ENCODE data around the gene VWA5B2. TPM values are rescaled to one million over a fixed set of nuclear protein-coding genes. Genes with fewer than 3 reads are reported as not detected.

The VWA5B2 gene
- total and polyA plus RNA-seq, 2 of the 13 experiments (the other 11 are each of a cell fraction or from before 2014, with no cell fraction given) = 0.03 to 0.04 TPM

GRCh38 chr3:184249412-184250166 is 20.2 kb downstream of the VWA5B2 start, which contains the start of gene EEF1AKMT4 (continued):
- TF ChIP-seq AFF4 (CRISPR knock-in tag; IDR thresholded peaks at IDR 0.05) (no peak), ZNF496 (CRISPR knock-in tag; IDR thresholded peaks at IDR 0.05; ENCODE audit: insufficient replicate concordance) (no peak), ZNF138 (CRISPR knock-in tag; IDR thresholded peaks at IDR 0.05; ENCODE audit: low read depth) (no peak), PLRG1 (conservative IDR thresholded peaks at IDR 0.05) (no peak), SP2 (CRISPR knock-in tag; IDR thresholded peaks at IDR 0.05) (no peak), FOXO4 (CRISPR knock-in tag; conservative IDR thresholded peaks at IDR 0.05) (no peak), FOXC1 (CRISPR knock-in tag; IDR thresholded peaks at IDR 0.05; ENCODE audit: borderline replicate concordance) (no peak), SYNCRIP (IDR thresholded peaks at IDR 0.05; ENCODE audit: insufficient read depth, low read depth, low read length) (no peak), ZNF569 (CRISPR knock-in tag; IDR thresholded peaks at IDR 0.05; ENCODE audit: borderline replicate concordance) (peak; percentile 47; the same call in 1 of the 2 replicates), ATF7-NPFF (CRISPR knock-in tag; IDR thresholded peaks at IDR 0.05; ENCODE audit: low read depth) (peak; percentile 67), HNF1A (IDR thresholded peaks at IDR 0.05; ENCODE audit: low read depth) (0 out of 2 replicates have a peak, but pooled peaks have one; percentile 23), HNF1A (CRISPR knock-in tag; IDR thresholded peaks at IDR 0.05; ENCODE audit: borderline replicate concordance) (peak; percentile 49; the same call in 1 of the 2 replicates), KDM3A (CRISPR knock-in tag; IDR thresholded peaks at IDR 0.05; ENCODE audit: low read depth) (no peak), SIN3B (IDR thresholded peaks at IDR 0.05; ENCODE audit: low read length) (peak; percentile 76; the same call in 1 of the 2 replicates), ZMYM2 (CRISPR knock-in tag; IDR thresholded peaks at IDR 0.05) (0 out of 2 replicates have a peak, but pooled peaks have one; percentile 4), MAFF (IDR thresholded peaks at IDR 0.05; ENCODE audit: low read depth, low read length) (no peak), SETDB1 (CRISPR knock-in tag; IDR thresholded peaks at IDR 0.05; ENCODE audit: borderline replicate concordance) (no peak), NONO (IDR thresholded peaks at IDR 0.05) (no peak), NONO (CRISPR knock-in tag; conservative IDR thresholded peaks at IDR 0.05) (no peak)

Data from HepG2 (cell line).